HG03469 (cell line): ENCODE results near the gene CD2.

Source experiments
- ATAC-seq: cut with Tn5 transposase; IDR thresholded peaks from one replicate; pipeline ENCODE4 v1.9.1; 2021; ENCODE audit warnings: mild to moderate bottlenecking, moderate library complexity, moderate number of reproducible peaks; ENCODE audit not compliant: unreplicated experiment

The CD2 gene

GRCh38 chr1:116771997-116772647, 17.9 kb downstream of the CD2 start:
- no peak for ATAC-seq

GRCh38 chr1:116772648-116773045, 18.4 kb downstream of the CD2 start:
- ATAC-seq: no peak

GRCh38 chr1:116775116-116775752, 21.0 kb downstream of the CD2 start:
- ATAC-seq: no peak

DNA sequence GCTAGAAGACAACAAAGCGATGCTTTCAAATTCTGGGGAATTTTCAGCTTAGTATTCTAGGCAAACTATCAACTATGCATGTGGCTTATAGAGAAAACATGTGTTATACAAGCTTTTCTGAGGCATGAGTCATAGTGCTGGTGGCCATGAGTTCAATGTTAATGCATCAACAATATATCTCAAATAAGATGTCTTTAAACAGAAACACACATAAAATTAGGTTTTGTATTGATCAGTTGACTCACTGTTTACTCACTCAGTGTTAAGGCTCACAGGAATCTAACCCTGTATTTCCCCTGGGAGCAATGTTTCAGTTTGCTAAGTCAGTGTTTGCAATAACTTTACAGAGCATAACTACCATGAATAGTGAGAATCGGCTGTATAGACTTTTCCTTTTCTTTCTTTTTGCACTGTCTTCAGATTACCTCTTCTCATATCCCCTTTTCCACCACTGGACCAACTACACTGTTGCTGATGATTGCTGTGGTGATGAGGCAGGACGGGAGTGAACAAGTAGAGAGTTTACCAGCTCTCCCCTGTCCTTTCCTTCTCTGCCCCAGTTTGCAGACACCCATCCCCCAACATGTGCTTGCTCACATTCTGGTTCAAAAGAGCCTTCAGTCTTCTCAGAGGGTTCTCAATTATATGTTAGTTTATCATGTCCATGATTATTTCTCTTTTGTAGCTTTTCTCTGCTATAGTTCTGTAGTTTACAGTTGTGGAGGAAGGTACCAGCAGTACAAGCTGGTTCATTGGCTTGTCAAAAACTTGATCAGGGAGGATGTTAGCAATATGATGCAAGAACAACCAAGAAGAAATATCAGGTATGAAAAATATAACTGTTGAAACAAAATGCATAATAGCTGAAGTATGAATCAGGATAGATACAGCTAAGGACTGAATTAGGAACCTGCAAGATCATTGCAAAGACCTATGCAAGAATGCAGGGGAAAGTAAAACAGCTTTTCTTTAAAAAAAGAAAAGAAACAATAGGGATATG, 23.9 kb downstream of the CD2 start:
- ATAC-seq: no peak

- ATAC-seq: no peak
These were observed 26.8 kb downstream of the CD2 start for GRCh38 chr1:116781034-116781433.

GRCh38 chr1:116785006-116785405, 30.8 kb downstream of the CD2 start:
- ATAC-seq: no peak

DNA sequence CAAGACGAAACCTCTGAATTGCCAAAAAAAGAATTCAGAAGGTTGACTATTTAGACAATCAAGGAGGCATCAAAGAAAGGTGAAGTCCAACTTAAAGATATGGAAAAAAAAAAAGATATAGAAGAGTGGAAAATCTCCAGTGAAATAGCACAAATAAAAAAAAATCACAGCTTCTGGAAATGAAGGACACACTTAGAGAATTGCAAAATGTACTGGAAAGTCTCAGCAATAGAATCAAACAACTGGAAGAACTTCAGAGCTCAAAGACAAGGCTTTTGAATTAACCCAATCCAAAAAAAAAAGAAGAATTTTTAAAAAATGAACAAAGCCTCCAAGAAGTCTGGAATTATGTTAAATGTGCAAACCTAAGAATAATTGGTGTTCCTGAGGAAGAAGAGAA, 31.8 kb downstream of the CD2 start:
- ATAC-seq: no peak

GRCh38 chr1:116791727-116792126, 37.5 kb downstream of the CD2 start:
- ATAC-seq: no peak

GRCh38 chr1:116793357-116793935, 39.2 kb downstream of the CD2 start:
- ATAC-seq: no peak

- no peak for ATAC-seq
These were observed 40.1 kb downstream of the CD2 start for GRCh38 chr1:116794371-116794770.

GRCh38 chr1:116794804-116795481, 40.7 kb downstream of the CD2 start:
- ATAC-seq: peak; percentile 86

GRCh38 chr1:116795482-116795829, 41.2 kb downstream of the CD2 start:
- ATAC-seq: no peak

DNA sequence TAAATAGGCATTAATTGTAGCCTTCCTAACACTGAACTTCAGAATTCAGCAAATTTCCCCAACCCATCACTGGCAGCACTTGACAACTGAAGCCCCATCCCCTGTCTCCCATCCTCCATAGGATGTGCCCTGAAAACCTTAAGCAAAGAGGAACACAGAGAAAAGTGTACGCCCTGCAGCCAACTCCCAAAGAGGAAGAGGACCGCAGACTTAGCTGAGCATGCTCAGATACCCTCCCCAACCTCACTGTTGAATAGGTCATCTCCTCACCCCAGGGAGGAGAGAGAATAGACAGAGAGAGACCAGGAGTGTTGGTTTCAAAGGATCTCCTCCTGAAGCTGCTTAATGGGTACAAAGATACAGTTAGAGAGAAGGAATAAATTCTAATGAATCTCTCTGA, 50.5 kb downstream of the CD2 start:
- ATAC-seq: no peak

DNA sequence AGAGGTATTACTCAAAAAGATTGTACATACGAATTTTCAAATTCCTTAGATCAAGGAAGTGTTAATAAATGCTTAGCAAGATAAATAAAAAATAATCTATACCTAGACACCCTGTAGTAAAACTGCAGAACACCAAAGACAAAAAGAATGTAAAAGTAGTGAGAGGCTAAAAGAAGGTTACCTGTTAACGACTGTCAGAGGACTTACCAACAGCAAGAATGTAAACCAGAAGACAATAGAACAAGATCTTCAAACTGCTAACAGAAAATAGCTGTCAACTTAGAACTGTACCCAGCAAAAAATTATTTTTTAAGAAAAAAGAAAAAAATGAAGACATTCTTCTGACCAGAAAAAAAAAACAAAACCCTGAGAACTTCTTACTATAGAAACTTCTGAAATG, 51.2 kb downstream of the CD2 start:
- no peak for ATAC-seq

DNA sequence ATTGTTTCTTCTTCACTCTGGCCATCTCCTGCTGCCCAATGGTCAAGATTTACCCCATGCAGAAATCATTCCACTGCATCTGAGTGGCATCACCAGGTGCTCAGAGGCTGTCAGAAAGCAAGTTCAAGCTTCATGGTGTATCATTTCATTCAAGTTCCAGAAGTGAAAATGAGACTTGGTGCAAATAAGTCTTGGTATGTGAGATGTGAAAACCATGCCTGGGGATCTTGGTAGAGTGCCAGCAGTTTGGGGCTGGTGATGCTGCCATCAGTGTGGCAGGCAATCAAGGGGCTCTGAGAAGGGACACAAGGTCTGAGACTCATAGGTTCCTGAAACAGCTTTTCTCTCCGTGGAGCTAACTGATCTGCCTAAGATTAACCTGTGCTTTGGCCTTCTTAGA, 52.0 kb downstream of the CD2 start:
- peak; percentile 43 for ATAC-seq

DNA sequence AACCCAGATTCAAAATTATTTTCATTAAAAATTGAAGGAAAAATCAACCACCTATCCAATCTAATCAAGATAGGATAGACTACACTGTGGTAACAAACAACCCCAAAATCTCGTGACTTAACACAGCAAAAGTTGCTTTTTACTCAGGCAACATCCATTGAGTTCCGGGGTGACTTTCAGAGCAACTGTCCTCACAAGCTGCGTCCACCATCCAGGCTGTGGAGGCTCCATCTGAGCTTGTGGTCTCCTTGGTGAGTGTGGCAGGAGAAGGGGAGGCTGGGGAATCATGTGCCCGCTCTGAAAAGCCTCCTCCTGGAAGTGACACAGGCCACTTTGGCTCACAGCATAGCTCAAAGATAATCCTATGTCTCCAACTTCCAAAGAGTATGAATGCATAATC, 52.4 kb downstream of the CD2 start:
- no peak for ATAC-seq

GRCh38 chr1:116807394-116808199, 53.4 kb downstream of the CD2 start:
- ATAC-seq: no peak

DNA sequence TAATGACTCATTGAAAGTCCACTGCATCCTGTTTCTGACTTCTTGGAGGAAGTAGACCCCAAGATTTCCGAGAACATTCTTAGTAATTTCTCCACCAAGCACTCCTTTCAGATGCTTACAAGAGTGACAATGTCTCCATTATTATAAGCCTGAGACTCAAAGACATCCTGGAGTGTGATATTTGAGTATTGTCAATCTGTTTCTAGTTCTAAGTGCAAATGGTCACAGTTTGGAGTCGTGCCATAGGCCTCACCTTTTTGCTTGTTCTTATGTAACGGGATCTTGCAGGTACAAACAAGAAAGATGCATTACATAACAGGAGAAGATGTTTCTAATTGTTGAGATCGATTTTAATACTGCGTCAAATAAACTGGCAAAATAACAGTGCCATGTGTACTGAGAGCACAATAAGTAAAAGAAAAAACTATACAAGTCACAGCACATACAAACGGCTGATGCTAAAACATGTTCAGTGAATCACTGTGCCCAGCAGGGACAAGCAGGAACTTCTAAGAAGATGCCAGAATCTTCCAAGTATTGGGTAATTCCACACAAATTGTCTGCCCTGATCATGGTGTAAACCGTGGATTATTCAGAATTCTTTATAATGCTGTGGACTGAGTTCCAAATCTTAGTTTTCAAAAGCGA, 54.1 kb downstream of the CD2 start:
- no peak for ATAC-seq

DNA sequence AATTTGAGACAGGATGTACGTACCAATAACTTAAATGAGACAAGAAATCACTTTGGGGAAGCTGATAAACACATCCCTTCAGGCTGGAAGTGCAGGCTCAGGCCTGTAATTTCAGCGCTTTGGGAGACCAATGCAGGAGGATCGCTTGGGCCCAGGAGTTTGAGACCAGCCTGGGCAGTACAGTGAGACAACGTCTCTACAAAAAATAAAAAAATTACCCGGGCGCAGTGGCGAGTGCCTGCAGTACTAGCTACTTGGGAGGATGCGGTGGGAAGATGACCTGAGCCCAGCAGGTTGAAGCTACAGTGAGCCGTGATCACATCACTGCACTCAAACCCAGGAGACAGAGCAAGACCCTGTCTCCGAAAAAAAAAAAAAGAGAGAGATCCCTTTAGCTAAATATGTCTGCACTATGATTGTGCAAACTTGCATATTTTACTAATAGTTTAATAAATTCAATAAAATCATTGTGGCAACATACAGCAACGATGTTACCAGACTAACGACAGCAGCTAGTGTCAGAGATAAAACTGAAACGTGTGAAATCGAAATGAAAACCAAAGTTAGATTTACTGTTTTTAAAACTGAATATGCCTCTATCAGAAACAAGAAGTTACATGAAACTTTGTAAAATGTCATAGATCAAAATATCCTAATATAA, 54.7 kb downstream of the CD2 start:
- ATAC-seq: no peak
